ENCODE measurements around the gene KLF16.
"Not testable (repeated sequence)": the region's sequence is repeated elsewhere in the genome, so short reads cannot be mapped to it uniquely, and the experiment has no call there.

Gene KLF16

GRCh38 chr19:1901940-1902404, 38.6 kb upstream of the KLF16 start:
- DNase-seq (ENCODE audit: extremely low read depth, low read depth): no peak
- TF ChIP-seq, protein P1, sequence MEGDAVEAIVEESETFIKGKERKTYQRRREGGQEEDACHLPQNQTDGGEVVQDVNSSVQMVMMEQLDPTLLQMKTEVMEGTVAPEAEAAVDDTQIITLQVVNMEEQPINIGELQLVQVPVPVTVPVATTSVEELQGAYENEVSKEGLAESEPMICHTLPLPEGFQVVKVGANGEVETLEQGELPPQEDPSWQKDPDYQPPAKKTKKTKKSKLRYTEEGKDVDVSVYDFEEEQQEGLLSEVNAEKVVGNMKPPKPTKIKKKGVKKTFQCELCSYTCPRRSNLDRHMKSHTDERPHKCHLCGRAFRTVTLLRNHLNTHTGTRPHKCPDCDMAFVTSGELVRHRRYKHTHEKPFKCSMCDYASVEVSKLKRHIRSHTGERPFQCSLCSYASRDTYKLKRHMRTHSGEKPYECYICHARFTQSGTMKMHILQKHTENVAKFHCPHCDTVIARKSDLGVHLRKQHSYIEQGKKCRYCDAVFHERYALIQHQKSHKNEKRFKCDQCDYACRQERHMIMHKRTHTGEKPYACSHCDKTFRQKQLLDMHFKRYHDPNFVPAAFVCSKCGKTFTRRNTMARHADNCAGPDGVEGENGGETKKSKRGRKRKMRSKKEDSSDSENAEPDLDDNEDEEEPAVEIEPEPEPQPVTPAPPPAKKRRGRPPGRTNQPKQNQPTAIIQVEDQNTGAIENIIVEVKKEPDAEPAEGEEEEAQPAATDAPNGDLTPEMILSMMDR (IDR thresholded peaks at IDR 0.05; ENCODE audit: low read depth, low read length, missing control alignments): no peak
- H3K4me3 ChIP-seq (replicated peaks; ENCODE audit: low read depth, low read length): no peak overlapping the region

GRCh38 chr19:1896508-1896907, 33.1 kb upstream of the KLF16 start:
- DNase-seq (ENCODE audit: extremely low read depth, low read depth): no peak
- H3K4me3 ChIP-seq (replicated peaks; ENCODE audit: low read depth, low read length): no peak overlapping the region
- TF ChIP-seq, protein P1 (IDR thresholded peaks at IDR 0.05; ENCODE audit: low read depth, low read length, missing control alignments): no peak

DNA sequence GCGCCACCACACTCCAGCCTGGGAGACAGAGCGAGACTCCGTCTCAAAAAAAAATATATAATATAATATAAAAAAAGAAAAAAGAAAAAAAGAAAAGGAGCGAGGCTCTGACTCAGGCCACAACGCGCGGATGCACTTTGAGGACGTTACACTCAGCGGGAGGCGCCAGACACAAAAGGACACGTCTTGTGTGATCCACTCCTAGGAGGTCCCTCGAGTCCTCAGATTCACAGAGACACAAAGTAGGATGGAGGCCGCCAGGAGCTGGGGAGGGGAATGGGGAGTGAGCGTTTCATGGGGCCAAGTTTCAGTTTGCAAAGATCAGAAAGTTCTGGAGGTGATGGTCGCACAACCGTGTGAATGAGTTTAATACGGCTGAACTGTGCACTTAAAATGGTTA, 30.4 kb upstream of the KLF16 start:
- H3K4me3 ChIP-seq (replicated peaks; ENCODE audit: low read depth, low read length): no peak overlapping the region
- TF ChIP-seq, protein P1 (IDR thresholded peaks at IDR 0.05; ENCODE audit: low read depth, low read length, missing control alignments): no peak
- no peak for DNase-seq (ENCODE audit: extremely low read depth, low read depth)

DNA sequence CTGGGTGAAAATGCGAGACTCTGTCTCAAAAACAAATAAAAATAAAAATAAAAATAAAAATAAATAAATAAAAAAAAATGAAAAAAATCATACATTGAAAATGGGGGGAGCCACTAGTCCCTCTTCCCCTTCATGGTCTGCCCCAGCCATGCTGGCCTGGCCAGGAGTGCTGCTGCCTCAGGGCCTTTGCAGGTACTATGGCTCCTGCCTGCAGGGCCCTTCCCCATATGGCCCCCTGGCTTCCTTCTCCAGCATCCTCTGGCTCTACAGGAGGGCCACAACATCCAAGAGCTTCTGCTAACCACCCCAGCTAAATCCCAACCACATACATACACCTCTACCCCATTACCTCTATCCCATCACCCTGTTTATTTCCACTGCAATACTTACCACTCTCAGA, 26.5 kb upstream of the KLF16 start:
- TF ChIP-seq, protein P1 (IDR thresholded peaks at IDR 0.05; ENCODE audit: low read depth, low read length, missing control alignments): no peak
- DNase-seq (ENCODE audit: extremely low read depth, low read depth): no peak
- no peak overlapping the region for H3K4me3 ChIP-seq (replicated peaks; ENCODE audit: low read depth, low read length)

DNA sequence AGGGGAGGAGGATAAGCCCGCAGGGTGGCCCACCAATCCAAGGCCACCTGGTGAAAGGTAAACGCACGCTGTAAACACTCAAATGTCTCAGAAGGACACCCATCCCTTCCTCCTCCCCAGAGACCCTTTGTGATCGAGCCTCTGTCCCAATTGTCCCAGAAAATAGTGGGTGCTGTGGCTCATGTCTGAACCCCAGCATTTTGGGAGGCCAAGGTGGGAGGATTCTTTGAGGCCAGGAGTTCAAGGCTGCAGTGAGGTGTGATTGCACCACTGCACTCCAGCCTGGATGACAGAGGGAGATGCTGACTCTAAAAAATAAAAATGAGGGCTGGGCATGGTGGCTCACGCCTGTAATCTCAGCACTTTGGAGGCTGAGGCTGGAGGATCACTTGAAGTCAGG, 25.0 kb upstream of the KLF16 start:
- H3K4me3 ChIP-seq (replicated peaks; ENCODE audit: low read depth, low read length): no peak overlapping the region
- no peak for DNase-seq (ENCODE audit: extremely low read depth, low read depth)
- TF ChIP-seq, protein P1 (IDR thresholded peaks at IDR 0.05; ENCODE audit: low read depth, low read length, missing control alignments): no peak

GRCh38 chr19:1886360-1886759, 23.0 kb upstream of the KLF16 start:
- DNase-seq (ENCODE audit: extremely low read depth, low read depth); H3K4me3 ChIP-seq (replicated peaks; ENCODE audit: low read depth, low read length): not testable (repeated sequence)

GRCh38 chr19:1885398-1886119, 22.2 kb upstream of the KLF16 start, which contains the start of gene ABHD17A:
TSS of gene ABHD17A (minus strand) at chr19:1885496. CDS start at chr19:1881566, 3,930 bp downstream.
- peak; percentile 52 for DNase-seq (ENCODE audit: extremely low read depth, low read depth)

More at GRCh38 chr19:1885398-1886119, 22.2 kb upstream of the KLF16 start, which contains the start of gene ABHD17A:
- peak within 1 kb of the TSS; percentile 88 for H3K4me3 ChIP-seq (replicated peaks; ENCODE audit: low read depth, low read length)
